Measurements from ENCODE around the gene HGS. TPM values are rescaled to one million over a fixed set of nuclear protein-coding genes. Genes with fewer than 3 reads are reported as not detected.
"Not testable (repeated sequence)": the region's sequence is repeated elsewhere in the genome, so short reads cannot be mapped to it uniquely, and the experiment has no call there.

Gene HGS
- polyA plus RNA-seq, 1 donor from 2014 or later = 81.1 TPM

- Histone ChIP-seq H3F3A (ENCODE audit: insufficient read depth, low read length, poor library complexity, severe bottlenecking) (no peaks in the 10 kb centered on the region), H4K20me1 (ENCODE audit: insufficient read depth) (no peaks in the 10 kb centered on the region), H3K27me3 (ENCODE audit: insufficient read depth, low read depth, low read length) (no peaks in the 10 kb centered on the region), H3K79me2 (replicated peaks; ENCODE audit: insufficient read depth, low read length) (no peaks in the 10 kb centered on the region), H3K4me2 (ENCODE audit: low read length) (no peak overlapping the region), H3K4me3 (ENCODE audit: low read length) (no peak overlapping the region), H3K9me2 (ENCODE audit: insufficient read depth, low read length) (no peaks in the 10 kb centered on the region), H3K27ac (ENCODE audit: low read length) (no peak overlapping the region), H3K9me3 (ENCODE audit: low read length) (no peaks in the 10 kb centered on the region), H3K9ac (ENCODE audit: low read length) (no peak overlapping the region), H3K36me3 (ENCODE audit: insufficient read depth, low read length) (no peaks in the 10 kb centered on the region), H2AFZ (ENCODE audit: low read depth, low read length) (no peak overlapping the region)
- no peak for TF ChIP-seq SMC3 (conservative IDR thresholded peaks at IDR 0.05; ENCODE audit: poor library complexity)
- no peak for TF ChIP-seq EZH2 (IDR thresholded peaks at IDR 0.05; ENCODE audit: borderline replicate concordance, insufficient read depth, low read length, poor library complexity, severe bottlenecking)
- TF ChIP-seq MXI1 (conservative IDR thresholded peaks at IDR 0.05; ENCODE audit: poor library complexity, severe bottlenecking) = no peak
- no peak for TF ChIP-seq EP300 (conservative IDR thresholded peaks at IDR 0.05; ENCODE audit: poor library complexity, severe bottlenecking)
- no peak for TF ChIP-seq REST (IDR thresholded peaks at IDR 0.05; ENCODE audit: borderline replicate concordance)
- no peak for TF ChIP-seq RAD21 (conservative IDR thresholded peaks at IDR 0.05)
- no peak for TF ChIP-seq CTCF (IDR thresholded peaks at IDR 0.05; ENCODE audit: poor library complexity, severe bottlenecking)
- no peak for TF ChIP-seq POLR2AphosphoS5 (IDR thresholded peaks at IDR 0.05)
- no peak for TF ChIP-seq TAF1 (IDR thresholded peaks at IDR 0.05; ENCODE audit: low read depth)
Measured at GRCh38 chr17:81738801-81739393, 55.1 kb downstream of the HGS start.

GRCh38 chr17:81739593-81739992 lies 55.8 kb downstream of the HGS start:
- not testable (repeated sequence) for H3K27me3 ChIP-seq (ENCODE audit: insufficient read depth, low read depth, low read length); H3K4me3 ChIP-seq (ENCODE audit: low read length); H3K79me2 ChIP-seq (replicated peaks; ENCODE audit: insufficient read depth, low read length); H3F3A ChIP-seq (ENCODE audit: insufficient read depth, low read length, poor library complexity, severe bottlenecking); H3K9me3 ChIP-seq (ENCODE audit: low read length); H3K9ac ChIP-seq (ENCODE audit: low read length); H3K27ac ChIP-seq (ENCODE audit: low read length); H3K4me2 ChIP-seq (ENCODE audit: low read length); H2AFZ ChIP-seq (ENCODE audit: low read depth, low read length); H4K20me1 ChIP-seq (ENCODE audit: insufficient read depth); H3K9me2 ChIP-seq (ENCODE audit: insufficient read depth, low read length); H3K36me3 ChIP-seq (ENCODE audit: insufficient read depth, low read length)
